Activated CD8-positive, alpha-beta memory T cell treated with anti-CD3 and anti-CD28 coated beads for 1 hour (primary cell): ENCODE results near the gene CST9.

Source experiments
- DNase-seq, 2 donors: peaks; one replicate each; pipeline ENCODE4 v3.0.0-alpha.2; 2020; ENCODE audit warnings: low read depth in 1 of 2; ENCODE audit errors: extremely low read depth in 1 of 2

CST9 gene

GRCh38 chr20:23554401-23554800, 51.3 kb downstream of the CST9 start:
- no peak for DNase-seq
